Ascending aorta (tissue), 2 donors: Measurements from ENCODE around the gene PLA2G6. TPM values are rescaled to one million over a fixed set of nuclear protein-coding genes. Genes with fewer than 3 reads are reported as not detected.

Experiments
- DNase-seq, 2 donors: peaks; one replicate each; pipeline ENCODE4 v3.0.0-alpha.2; 2019; ENCODE audit warnings: low spot score in 2 of 2
- H3K27ac ChIP-seq, 2 donors: fragments of 200-600 bp; sonication (generic); one replicate each; pipeline ENCODE4 v1.5.1; 2016 to 2017; ENCODE audit warnings: mild to moderate bottlenecking in 1 of 2
- H3K27me3 ChIP-seq: fragments of 200-600 bp; sonication (generic); one replicate; pipeline ENCODE4 v1.5.1; 2017
- H3K36me3 ChIP-seq, 2 donors: fragments of 200-600 bp; sonication (generic); one replicate each; pipeline ENCODE4 v1.5.1; 2016
- H3K4me1 ChIP-seq, 2 donors: fragments of 200-600 bp; sonication (generic); one replicate each; pipeline ENCODE4 v1.5.1; 2016 to 2017; ENCODE audit warnings: mild to moderate bottlenecking in 1 of 2
- H3K4me3 ChIP-seq, 2 donors: fragments of 200-600 bp; sonication (generic); one replicate each; pipeline ENCODE4 v1.5.1; 2016 to 2017; ENCODE audit warnings: mild to moderate bottlenecking in 1 of 2
- H3K9me3 ChIP-seq, 2 donors: fragments of 200-600 bp; sonication (generic); one replicate each; pipeline ENCODE4 v1.5.1; 2016
- CTCF ChIP-seq, 3 experiments: fragments of 200-600 bp in 2 of 3; fragments of 450-650 bp in 1 of 3; sonication (generic) in 2 of 3; IDR thresholded peaks; one replicate each; pipeline ENCODE4 v1.5.1; 2016 to 2019; ENCODE audit warnings: antibody characterized with exemption in 3 of 3, mild to moderate bottlenecking in 1 of 3, moderate library complexity in 1 of 3
- intact Hi-C: fragments of 100-400 bp; cut with DNase I; formaldehyde crosslinking; loops from one replicate; pipeline ENCODE4 v1.15.1; 2023
- total RNA-seq: library from RNA; depleted of rRNA; stranded (reverse); fragments of >200 nt; gene quantifications from one replicate; pipeline ENCODE4 v1.1.0, GENCODE V29; 2016

Gene PLA2G6
- total RNA-seq, 1 donor from 2014 or later = 79.5 TPM

- intact Hi-C loops = loop anchor here (5.0 kb wide), 2 partner anchors 71 to 241 kb away; partner anchors contain the start of gene PLA2G6
- Histone ChIP-seq H3K4me3 (no peak overlapping the region), H3K27me3 (no peaks in the 10 kb centered on the region), H3K36me3 (no peaks in the 10 kb centered on the region), H3K4me1 (peaks cover 0 to 19% of the 10 kb centered on the region in 2 donors), H3K27ac (no peak overlapping the region), H3K9me3 (no peaks in the 10 kb centered on the region)
- no peak for DNase-seq
- TF ChIP-seq CTCF (IDR thresholded peaks at IDR 0.05) = no peak
Measured at GRCh38 chr22:38110863-38111852, 70.5 kb downstream of the PLA2G6 start.

- Histone ChIP-seq H3K4me1 (peaks cover 0 to 19% of the 10 kb centered on the region in 2 donors), H3K36me3 (no peaks in the 10 kb centered on the region), H3K9me3 (no peaks in the 10 kb centered on the region), H3K27me3 (no peaks in the 10 kb centered on the region), H3K4me3 (no peak within 1 kb of the TSS), H3K27ac (no peak within 1 kb of the TSS)
- TF ChIP-seq CTCF (IDR thresholded peaks at IDR 0.05) = no peak
- DNase-seq = no peak
- intact Hi-C loops = loop anchor here (5.0 kb wide), 2 partner anchors 72 to 242 kb away; partner anchors contain the start of gene PLA2G6
Measured at GRCh38 chr22:38110008-38110862, 71.4 kb downstream of the PLA2G6 start, which contains the start of gene BAIAP2L2. BAIAP2L2 (minus strand) TSS chr22:38110684; CDS start chr22:38110525, 159 bp downstream.

DNA sequence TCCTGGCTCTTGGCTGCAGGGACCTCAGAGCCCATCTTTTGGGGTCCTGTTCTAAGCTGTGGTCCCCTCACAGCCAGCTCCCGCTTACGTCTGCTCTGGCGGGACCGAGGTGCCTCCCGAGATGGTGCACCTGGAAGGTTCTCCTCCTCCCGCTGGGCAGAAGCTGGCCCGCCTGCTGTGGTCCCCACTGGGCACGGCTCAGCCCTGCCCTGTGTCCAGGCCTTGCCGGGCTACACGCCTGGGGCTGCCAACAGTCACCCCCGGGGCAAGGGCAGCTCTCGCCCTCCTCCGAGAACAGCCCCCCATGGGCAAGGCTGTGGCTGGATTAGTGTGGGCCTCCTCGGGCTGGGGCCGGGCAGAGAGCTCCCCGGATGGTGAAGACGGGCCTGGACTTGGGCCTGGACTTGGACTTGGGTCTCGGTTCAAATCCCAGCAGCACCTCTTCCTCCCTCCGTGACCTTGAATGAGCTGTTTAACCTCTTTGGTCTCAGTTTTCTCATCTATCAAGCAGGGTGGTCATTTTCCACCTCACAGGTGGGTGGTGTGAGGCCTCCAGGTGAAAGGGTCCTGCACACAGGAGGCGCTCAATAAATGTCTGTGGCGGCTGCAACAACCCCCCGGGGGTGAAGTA lies 72.1 kb downstream of the PLA2G6 start:
- Histone ChIP-seq H3K9me3 (no peaks in the 10 kb centered on the region), H3K36me3 (no peaks in the 10 kb centered on the region), H3K27ac (no peak overlapping the region), H3K27me3 (no peaks in the 10 kb centered on the region), H3K4me1 (peaks cover 0 to 14% of the 10 kb centered on the region in 2 donors), H3K4me3 (no peak overlapping the region)
- DNase-seq = no peak
- TF ChIP-seq CTCF (IDR thresholded peaks at IDR 0.05) = no peak
- intact Hi-C loops = loop anchor here (5.0 kb wide), 2 partner anchors 73 to 243 kb away; partner anchors contain the start of gene PLA2G6

DNA sequence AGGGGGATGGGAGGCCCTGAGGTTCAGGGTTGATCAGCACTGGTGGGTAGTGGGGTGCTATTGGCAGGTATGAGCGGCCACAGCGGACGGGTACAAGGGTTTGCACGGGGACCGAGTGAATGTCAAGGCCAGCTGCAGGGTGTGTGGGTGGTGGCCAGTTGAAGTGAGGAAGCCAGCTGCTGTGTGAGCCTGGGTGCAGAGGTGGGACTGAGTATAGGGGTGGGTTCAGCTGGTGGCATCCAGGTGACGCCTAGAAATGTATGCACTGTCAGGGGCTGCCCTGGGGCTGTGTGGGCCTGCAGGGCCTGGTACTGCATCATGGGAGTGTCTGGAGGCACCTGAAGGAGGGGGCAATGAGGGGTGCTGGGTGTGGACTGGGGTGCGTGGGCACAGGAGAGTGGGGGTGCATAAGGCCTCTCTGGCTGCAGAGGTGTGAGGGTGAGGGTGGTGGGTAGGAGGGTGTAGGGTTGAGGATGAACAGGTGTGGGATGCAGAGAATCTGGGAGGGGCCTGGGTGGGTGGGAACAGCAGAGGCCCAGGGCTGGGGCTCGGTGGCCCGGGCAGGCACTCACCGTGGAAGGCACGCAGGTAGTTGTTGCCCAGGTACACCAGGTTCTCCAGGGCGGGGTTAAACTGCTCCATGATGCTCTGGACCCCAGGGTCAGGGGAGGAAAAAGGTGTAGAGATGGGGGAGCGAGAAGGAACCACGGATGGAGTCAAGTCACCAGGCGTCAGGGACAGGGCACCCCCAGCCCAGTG lies 72.9 kb downstream of the PLA2G6 start:
- intact Hi-C loops = no loop called here
- no peak for TF ChIP-seq CTCF (IDR thresholded peaks at IDR 0.05)
- no peaks in the 10 kb centered on the region for H3K27me3 ChIP-seq
- no peaks in the 10 kb centered on the region for H3K36me3 ChIP-seq
- DNase-seq = no peak
- no peak overlapping the region for H3K27ac ChIP-seq
- no peaks in the 10 kb centered on the region for H3K9me3 ChIP-seq
- no peak overlapping the region for H3K4me3 ChIP-seq
- peaks cover 0 to 12% of the 10 kb centered on the region in 2 donors for H3K4me1 ChIP-seq
